GM12873 (cell line): ENCODE measurements around the gene CHRNA4.

Source experiments
- CTCF ChIP-seq: IDR thresholded peaks from 2 replicates; pipeline ENCODE4 v1.5.1; 2012; ENCODE audit warnings: low read depth, mild to moderate bottlenecking, moderate library complexity, low read length, control low read depth; ENCODE audit not compliant: insufficient read depth; ENCODE audit errors: missing control alignments

CHRNA4 gene

DNA sequence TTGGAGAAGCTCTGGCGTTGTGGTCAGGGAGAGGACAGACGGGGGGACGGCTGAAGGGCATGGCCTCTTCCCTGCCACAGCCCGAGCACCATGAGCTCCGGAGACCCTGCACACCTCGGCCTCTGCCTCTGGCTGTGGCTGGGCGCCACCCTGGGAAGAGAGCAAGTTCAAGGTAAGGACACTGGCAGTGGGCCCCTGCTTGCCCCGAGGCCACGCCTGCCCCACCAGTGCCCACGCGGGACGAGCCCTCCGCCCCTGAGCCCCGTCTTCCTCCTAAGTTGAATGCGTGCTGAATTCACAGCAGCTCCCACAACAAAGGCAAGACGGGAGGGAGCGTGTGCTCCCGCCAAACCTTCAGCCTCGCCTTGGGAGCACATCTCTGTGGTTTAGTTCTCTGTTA lies 66.1 kb downstream of the CHRNA4 start:
- no peak for TF ChIP-seq CTCF

GRCh38 chr20:63294536-63294900 lies 66.6 kb downstream of the CHRNA4 start:
- TF ChIP-seq CTCF, result no peak

DNA sequence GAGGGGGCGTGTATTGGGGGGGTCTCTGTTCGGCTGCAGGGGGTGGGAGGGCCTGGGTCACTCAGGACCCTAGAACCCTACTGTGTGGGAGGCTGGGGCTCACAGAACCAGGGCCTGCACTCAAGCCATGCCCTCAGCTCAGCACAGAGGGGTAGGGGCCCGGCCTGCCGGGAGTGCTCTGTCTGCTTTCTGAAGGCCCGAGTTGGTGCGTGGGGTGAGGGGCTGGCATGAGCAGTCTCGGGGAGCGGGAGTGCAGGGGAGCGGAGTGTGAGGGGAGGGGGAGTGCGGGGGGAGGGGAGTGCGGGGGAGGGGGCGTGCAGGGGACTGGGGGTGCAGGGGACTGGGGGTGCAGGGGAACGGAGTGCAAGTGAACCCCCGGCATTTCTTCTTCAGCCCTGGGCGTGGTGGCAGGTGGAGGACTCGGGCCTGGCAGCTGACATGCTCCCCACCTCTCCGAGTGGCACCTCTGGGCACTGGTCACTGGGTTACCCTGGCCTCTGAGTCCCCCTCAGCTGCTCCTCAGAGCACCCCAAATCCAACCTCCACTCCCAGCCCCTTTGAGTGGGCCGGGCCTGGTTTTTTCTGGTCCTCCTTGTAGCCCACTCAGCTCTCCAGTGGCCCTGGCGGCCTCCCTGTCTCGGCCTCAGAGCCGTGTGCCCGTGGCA lies 67.1 kb downstream of the CHRNA4 start:
- TF ChIP-seq CTCF, result no peak

GRCh38 chr20:63293456-63293855 lies 67.7 kb downstream of the CHRNA4 start:
- TF ChIP-seq CTCF, result no peak
